NCI-H526 treated with DMSO at 0.1 percent for 48 hours (cell line): ENCODE data around the gene RTEL1.
"Not testable (repeated sequence)": the region's sequence is repeated elsewhere in the genome, so short reads cannot be mapped to it uniquely, and the experiment has no call there.

Experiments
- DNase-seq: peaks from one replicate; lab custom pipeline; 2025; lab: John Stamatoyannopoulos, UW

Gene RTEL1

GRCh38 chr20:63628246-63628975 is 29.7 kb upstream of the RTEL1 start:
- DNase-seq: peak; percentile 80

GRCh38 chr20:63630956-63631355 is 27.2 kb upstream of the RTEL1 start:
- not testable (repeated sequence) for DNase-seq

- DNase-seq: not testable (repeated sequence)
These were observed 26.7 kb upstream of the RTEL1 start for GRCh38 chr20:63631426-63631825.

- DNase-seq: no peak
These were observed 24.4 kb upstream of the RTEL1 start for GRCh38 chr20:63633732-63634131.

GRCh38 chr20:63635431-63636141 is 22.5 kb upstream of the RTEL1 start:
- DNase-seq: no peak

- no peak for DNase-seq
These were observed 21.1 kb upstream of the RTEL1 start for GRCh38 chr20:63636752-63637628.

- no peak for DNase-seq
These were observed 18.8 kb upstream of the RTEL1 start for GRCh38 chr20:63639093-63639975.

- DNase-seq: no peak
These were observed 18.0 kb upstream of the RTEL1 start for GRCh38 chr20:63640086-63640485.

- not testable (repeated sequence) for DNase-seq
These were observed 17.4 kb upstream of the RTEL1 start for GRCh38 chr20:63640686-63641085.

GRCh38 chr20:63641146-63641791 is 16.8 kb upstream of the RTEL1 start:
- no peak for DNase-seq

GRCh38 chr20:63641792-63642523 is 16.2 kb upstream of the RTEL1 start:
- DNase-seq: peak; percentile 89

- DNase-seq: no peak
These were observed 15.4 kb upstream of the RTEL1 start for GRCh38 chr20:63642527-63643247.

GRCh38 chr20:63643499-63643898 is 14.6 kb upstream of the RTEL1 start:
- DNase-seq: no peak

- no peak for DNase-seq
These were observed 14.2 kb upstream of the RTEL1 start for GRCh38 chr20:63643946-63644345.

- no peak for DNase-seq
These were observed 12.9 kb upstream of the RTEL1 start for GRCh38 chr20:63645218-63645617.

- no peak for DNase-seq
These were observed 9.9 kb upstream of the RTEL1 start for GRCh38 chr20:63648190-63648589.

- DNase-seq: no peak
These were observed 9.1 kb upstream of the RTEL1 start for GRCh38 chr20:63648895-63649589.

GRCh38 chr20:63650486-63650885 is 7.6 kb upstream of the RTEL1 start:
- DNase-seq: not testable (repeated sequence)

GRCh38 chr20:63651942-63652191 is 6.2 kb upstream of the RTEL1 start:
- no peak for DNase-seq
